B cell (primary cell): ENCODE data around the gene MET.

Source experiments
- CTCF ChIP-seq: fragments of 200-600 bp; IDR thresholded peaks from one replicate; pipeline ENCODE4 v1.8.0; 2022; ENCODE audit warnings: antibody characterized with exemption, mild to moderate bottlenecking
- EZH2 ChIP-seq: IDR thresholded peaks from 2 replicates; pipeline ENCODE4 v1.6.1; 2012; ENCODE audit warnings: borderline replicate concordance, low read depth, mild to moderate bottlenecking, moderate library complexity, low read length; ENCODE audit not compliant: insufficient read depth, poor library complexity, severe bottlenecking

DNA sequence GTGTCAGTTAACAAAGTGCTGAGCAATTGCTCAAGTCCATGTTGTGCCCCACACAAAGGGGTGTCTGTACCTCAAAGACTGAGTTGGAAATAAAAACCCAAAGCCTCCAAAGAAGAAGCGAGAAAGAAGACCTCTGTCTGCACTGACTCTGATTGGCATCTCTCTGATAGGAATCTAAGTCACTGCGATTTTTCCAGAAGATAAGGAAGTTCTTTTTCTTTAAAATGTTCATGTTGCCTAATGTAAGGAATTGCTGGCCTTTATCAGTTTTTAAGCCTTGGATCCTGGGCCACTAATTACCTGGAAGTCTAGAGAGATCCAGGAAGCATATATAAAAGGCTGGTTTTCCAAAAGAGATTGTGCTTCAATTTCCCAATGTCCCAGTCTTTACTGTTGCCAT, 24.1 kb upstream of the MET start:
- no peak for TF ChIP-seq CTCF
- TF ChIP-seq EZH2 = no peak
